HG02610 (cell line): Measurements from ENCODE around the gene YPEL2.

Experiments
- ATAC-seq: cut with Tn5 transposase; IDR thresholded peaks from one replicate; pipeline ENCODE4 v1.9.1; 2021; ENCODE audit warnings: mild to moderate bottlenecking, moderate library complexity; ENCODE audit not compliant: unreplicated experiment

YPEL2 gene

DNA sequence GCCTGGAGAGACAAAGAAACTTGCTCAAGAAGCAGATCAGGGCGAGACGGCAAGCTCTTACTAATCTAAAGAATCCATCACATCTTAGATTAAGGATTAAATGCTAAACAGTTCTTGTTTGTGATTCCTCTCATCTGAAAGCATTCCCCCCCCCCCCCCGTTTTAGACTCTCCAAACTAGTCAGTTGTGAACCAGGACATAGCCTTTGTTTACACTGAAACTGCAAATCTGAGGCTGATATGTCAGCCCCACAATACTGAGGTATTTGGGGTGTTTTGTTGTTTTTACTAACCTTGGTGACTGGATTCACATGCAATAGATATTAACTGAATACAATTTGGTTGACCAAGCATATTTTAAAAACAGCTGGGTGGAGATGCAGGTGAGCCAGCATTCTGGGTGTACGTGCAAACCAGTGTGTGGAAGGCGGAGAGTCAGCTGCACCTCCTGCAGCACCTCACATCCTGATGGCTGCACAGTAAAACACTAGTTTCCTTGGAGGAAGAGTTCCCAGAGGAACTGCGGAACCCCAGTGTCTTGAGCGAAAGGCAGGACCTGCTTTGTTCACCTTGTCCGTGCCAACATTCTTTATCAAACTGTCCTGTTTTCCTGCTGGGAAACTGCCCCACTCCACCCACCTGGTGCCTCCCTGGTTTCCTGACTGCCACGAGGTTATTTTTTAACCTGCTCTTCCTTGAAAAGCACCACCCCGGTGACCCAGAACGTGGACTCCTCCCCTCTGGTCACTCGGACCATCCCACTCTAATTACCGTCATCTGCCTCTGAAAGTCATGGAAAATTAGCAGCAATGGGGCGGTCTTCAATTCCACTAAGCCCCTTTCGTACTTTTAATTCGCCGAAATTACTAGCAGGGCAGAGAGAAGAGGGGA, 1.2 kb upstream of the YPEL2 start:
- ATAC-seq = no peak

DNA sequence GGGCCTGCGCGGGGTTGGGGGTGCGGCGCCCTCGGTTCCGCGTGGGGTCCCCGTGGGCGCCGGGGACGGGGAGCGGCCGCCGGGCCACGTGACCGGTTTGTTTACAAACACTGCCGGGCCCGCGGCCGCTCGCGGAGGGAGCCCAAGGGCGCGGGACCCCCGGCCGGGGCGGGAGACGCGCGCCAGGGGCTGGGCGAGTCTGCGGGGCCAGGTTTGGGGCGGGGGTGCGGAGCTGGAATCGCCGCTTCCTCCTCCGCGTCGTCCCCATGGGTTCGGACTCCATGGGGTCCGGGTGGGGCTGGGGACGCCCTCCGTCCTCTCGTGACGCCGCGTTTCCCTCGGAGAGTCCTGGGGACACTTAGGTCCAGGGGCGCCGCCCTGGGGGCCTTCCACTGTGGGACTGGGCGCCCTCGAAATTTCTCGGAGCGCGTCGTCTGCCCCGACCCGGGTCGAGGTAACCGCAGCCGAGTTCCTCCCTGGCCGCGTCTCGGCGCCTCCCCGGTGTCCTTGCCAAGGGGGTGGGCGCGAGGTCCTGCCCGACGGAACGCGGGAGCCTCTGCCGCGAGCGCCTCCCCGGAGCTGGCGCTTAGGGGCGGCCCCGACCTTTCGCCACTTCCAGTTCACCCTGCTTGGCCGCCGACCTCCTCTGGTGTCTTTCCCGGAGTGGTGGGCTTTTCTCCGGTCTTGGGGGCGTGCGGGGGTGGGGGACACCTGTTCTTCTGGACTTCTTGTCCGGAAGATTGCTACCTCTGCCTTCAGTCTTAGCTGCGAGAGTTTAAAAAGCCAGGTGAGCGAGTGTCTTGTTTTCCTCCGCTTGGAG, 684 bp downstream of the YPEL2 start:
- no peak for ATAC-seq

DNA sequence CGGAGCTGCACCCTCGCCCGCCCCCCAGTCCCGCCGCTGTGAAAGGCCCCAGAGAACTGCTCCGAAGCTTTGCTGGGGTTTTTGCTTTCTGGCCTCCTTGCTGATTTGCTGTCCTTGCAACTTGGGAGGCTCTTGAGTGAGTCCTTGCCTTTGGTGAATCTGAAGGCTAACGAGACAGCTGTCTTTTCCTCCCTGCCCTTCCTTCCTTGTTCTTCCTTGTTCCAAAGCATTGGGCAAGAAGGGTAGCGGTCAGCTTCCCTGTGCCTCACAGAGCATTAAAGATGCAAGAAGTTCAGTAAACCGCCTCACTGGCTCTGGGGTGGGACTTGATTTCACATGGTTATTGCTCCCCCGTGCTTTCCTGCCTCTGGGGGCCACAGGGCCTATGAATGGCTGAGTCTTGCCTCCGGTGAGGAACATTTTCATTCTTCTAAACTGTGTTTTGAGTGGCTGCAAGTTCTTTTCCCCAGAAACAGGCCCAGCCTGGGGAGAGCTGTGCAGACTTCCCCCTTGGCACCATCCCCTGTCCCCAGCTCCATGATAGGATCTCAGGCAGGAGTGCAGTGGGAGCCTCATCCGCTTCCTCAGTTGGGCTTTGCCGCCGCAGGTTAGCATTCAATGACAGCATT, 1.4 kb downstream of the YPEL2 start:
- ATAC-seq = no peak

DNA sequence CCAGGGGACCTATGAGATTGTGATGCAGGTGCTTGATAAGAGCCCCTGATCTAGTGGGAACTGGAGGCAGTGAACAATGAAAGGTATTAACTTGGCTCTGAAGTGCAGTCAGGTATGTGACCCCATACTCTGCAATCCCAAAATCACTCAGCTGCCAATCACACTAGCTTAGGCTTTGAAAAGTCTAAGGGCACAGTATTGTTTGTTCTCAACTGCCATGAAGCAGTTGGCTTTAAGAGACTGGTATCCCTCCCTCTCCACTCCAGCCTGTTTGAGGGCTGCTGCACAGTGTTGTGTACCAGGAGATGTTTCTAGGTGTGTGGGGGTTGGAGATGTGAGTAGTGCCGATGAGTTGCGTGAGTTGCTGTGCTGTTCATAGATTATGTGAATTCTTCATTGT, 2.4 kb downstream of the YPEL2 start:
- no peak for ATAC-seq

DNA sequence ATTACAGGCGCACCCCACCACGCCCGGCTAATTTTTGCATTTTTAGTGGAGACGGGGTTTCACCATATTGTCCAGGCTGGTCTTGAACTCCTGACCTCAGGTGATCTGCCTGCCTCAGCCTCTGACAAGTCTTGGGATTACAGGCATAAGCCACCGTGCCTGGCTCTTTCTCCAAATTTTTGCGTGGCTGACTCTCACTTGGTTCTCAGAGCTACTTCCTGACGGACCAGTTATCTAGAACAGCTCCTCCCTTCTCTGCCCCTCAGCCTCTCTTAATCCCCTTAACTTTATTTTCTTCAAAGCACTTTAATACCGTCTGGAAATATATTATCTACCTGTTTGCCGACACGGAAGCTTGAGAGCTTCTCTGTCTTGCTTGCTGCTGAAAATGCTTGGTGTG, 4.2 kb downstream of the YPEL2 start:
- ATAC-seq = no peak

DNA sequence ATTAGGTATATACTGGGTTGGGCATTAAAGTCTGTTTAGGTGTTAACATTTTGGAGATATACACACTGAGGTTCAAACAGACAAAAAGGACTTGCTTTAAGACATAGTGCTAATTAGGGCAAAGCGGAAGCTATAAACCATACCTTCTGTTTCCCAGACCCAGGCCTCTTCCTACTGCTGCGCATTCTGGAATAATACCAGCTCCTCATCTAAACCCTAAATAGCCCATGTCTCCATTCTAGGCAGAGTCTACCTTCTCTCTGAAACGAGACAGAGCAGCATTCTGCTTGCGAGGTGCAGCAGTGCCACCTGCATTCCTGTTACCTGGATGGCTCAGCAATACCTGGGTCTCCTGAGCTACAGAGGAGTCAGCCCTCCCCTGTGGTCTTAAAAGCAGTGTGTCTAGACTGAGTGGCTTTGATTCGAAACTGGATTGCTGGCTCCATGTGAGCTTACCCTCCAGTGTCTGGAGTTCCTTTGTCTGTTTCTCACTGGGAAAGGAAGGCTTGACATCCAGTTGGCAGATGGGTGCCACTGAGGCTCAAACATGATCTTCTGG, 6.4 kb downstream of the YPEL2 start:
- ATAC-seq = no peak

DNA sequence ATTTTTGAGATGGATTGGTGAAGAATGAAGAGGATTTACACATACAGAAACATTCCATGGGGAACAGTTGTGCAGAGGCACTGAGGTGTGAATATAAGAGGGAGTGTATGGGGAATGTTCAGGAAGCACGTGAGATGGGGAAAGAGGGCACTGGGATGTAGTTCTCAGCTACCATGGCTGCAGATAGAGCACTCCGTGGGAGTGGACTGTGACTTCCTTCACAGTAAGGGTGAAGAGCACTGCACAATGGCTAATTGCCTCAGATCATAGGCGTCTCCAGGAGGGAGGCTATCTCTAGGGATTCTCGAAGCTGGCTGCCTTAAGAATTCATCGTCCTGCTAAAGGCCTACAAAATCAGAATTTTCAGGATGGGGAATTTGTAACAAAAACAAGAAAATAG, 7.0 kb downstream of the YPEL2 start:
- ATAC-seq = no peak

DNA sequence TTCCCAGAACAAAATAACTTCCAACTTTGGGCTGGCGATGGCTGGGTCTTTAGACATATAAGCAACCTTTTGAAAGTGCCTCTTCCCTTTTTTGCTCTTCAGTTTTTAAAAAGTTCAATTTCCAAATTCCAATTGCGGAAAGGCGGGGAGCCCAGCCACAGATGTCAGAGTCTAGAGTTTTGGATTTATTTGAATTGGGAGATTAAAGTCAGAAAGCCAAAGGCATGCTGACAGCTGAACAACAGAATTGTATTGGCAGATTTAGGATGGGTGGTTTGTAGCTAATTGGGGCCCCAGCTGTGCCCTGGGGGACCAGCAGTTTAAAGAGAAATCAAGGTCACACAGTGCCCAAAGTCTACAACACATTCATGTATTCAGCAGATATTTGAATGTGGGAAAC, 10.5 kb downstream of the YPEL2 start:
- no peak for ATAC-seq

DNA sequence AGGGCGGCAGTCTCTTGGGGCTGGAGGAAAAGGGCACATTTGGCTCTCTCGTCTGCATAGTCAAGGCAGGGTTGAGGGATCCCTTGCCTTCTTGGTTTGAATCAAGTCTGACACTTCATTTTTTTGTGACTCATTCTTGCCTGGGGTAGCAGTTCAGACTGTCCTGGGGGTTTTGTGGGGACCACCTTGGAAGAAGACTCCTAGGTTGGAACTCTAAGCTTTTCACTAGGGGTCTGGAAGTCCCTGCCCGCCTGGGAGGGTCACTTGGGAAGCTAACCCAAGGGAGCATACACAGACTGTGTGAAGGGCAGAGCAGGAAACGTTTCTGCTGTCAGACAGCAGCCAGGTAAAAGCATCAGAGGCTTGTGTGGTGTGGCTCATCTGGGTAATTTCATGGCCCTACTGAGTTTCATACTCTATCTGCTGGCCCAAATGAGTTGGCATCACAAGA, 11.3 kb downstream of the YPEL2 start:
- ATAC-seq = peak; percentile 43

DNA sequence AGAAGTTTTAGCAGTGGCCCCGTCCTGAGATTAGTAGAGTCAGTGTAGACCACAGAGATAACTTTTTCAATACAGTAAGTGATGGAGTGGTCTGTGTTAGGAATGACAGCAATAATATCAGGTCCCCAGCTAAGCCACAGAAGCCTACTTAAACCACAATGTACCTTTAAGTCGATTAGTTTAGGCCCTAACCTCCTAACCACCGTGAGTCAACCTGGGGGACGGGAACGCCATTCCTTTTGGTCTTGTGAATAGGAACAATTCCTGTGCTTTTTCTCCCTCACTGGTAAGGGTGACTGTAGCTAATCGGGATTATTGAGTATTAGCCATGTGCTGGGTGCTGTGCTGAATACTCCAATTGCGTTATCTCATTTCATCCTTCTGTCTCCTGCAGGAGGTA, 14.0 kb downstream of the YPEL2 start:
- no peak for ATAC-seq

DNA sequence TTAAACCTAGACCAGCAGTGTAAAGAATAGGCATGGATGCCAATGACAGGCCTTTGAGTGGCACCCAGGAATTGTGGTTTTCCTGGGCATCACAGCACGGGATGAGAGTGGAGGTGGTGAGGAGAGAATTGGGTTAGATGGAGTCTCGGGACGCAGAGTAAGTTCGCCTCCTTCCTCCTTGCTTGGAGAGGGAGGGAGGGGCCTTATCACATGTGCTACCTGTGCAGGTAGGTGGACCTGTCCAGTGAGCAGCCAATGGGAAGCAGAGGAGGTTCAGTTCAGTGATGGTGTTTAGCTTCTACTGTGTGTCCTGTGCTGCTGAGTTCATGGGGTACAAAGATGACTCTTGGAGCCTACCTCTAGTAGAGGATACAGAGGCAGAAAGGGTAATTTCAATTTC, 14.9 kb downstream of the YPEL2 start:
- no peak for ATAC-seq

DNA sequence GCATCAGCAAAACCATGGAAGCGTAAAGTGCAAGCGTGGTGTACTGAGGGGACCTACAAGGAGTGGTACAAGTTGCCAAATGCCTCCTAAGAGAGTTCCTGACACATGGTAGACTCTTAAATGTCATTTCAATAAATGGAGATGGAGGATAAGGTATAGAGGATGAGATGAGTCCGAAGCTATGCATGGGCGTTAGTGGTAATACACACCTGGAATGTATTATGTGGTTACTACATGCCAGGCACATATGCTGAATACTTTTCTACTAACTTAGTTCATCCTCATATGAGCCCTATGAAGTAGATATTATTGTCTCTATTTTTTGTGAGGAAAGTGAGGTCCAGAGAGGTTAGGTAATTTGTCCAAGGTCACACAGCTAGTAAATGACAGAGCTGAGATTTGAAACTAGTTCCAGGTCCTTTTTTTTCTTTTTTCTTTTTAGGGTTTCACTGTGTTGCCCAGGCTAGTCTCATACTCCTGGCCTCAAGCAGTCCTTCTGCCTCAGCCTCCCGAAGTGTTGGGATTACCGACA, 15.5 kb downstream of the YPEL2 start:
- ATAC-seq = no peak

DNA sequence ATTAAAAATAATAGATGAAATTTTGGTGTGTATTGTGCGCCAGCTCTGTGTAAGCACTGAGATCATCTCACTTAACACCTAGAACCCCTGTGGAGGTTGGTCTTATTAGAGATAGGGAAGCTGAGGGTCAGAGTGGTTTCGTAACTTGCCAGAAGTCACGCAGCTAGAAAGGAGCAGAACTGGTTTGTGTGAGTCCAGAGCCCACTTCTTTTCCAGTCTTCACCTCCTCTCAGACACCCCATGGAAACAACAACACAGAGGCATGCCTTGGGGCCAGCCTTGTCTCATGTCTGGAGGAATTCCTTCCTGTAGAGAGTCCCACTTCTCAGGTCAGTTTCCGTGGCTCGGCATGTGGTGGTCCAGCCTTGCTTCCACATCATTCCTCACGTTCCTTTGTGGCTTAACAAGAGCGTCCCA, 16.5 kb downstream of the YPEL2 start:
- ATAC-seq = no peak

DNA sequence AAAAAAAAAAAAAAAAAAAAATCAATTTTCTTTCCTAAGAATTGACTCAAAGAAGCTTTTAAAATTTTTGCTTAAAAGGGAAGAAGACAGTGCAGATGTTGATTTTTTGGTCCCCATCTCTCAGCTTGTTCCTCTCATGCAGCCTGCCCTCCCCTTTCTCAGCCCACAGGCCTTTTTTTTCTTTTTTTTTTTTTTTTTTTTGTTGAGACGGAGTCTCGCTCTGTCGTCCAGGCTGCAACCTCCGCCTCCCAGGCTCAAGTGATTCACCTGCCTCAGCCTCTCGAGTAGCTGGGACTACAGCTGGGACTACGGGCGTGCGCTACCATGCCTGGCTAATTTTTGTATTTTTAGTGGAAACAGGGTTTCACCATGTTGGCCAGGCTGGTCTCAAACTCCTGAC, 17.7 kb downstream of the YPEL2 start:
- ATAC-seq = no peak

DNA sequence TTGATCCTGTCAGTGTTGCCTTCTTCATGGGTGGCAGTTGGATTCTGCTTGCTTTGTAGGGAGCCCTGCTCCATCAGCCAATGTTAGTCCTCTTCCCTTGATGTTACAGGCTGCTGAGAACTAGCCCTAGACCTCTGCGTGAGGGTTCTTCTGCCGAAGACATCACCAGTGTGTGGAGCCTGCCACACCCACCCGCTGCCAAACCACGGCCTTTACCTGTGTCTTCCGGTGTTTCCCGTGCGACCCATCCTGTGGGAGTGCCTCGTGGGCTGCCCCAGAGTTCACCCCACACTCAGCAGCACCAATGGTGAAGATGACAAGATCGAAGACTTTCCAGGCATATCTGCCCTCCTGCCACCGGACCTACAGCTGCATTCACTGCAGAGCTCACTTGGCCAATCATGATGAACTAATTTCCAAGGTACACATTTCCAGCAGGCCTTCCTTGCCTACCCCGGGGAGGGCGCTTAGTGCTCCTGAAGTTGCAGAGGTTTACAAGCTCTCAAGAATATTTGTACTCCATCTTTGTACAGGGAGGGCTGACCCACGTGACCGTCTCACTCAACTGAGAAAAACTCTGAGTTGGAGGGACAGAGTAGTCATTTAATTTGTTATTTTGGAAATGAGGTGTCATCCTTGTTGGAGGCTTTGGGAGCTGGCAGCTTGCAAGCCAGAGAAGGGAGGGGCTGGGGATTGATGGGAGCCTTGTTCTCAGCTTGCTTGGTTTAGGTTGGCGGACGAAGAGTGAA, 21.8 kb downstream of the YPEL2 start:
- no peak for ATAC-seq

DNA sequence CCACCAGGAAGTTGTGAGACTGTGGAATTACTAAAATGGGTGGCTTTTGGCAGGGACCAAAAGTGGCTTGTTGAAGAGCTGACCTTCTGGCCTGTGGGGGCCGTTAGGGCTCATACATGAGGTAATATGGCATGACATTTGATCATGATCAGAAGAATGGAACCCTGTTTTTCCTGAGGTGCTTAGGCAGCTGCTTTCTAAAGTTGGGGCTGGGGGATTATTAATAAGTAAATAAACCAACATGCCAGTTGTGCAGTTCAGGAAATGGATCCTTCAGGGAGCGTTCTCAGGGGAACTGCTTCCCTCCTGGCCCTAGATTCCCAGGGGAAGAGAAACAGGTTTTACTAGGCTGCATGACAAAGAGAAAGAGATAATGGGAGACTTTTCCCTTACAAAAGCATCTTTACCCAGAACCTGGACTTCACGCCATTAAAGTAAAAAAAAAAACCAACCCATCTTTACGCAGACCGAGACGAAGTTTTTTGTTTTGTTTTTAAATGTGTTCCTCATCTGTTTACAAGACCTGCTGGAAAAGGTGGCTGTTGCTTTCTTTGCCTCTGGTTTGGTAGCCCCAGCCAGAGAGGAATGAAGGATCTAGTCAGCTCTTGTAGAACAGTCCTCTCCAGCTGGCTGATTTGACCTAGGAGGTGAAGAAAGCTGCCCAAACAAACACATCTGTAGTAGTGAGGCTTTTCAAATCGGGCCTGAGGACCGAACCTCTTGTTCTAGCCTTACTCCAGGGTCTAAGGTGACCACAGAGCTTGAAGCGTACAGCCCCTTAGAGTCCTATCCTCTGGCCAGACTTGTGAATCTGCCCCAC, 22.7 kb downstream of the YPEL2 start:
- no peak for ATAC-seq

DNA sequence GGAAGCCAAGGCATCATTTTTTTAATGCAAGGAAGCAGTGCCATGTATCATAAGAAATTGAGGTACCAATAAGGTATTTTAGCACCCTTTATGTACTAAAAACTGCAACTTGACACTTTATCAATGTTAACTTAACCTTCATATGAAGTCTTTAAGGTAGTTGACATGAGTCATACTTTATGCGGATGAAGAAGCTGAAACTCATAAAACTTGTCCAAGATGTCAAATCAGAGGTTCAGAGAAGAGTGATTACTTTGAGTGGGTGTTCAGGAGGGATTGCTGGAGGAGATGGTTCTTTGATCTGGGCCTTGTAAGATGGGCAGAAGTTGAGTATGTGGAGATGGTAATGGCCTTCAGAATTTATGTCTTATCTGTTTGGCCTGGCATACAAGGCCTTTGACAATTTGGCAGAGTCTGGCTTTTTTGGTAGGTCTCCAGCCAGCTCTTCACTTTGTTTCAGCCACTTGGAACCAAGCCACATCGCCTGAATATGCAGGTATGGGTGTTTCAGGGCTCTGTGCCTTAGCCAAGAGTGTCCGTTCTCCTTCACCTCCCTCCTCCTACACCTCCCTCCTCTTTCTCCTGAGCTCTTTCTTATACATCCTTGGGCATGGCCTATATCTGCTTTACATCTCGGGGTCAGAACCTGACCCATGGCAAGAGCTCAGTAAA, 23.7 kb downstream of the YPEL2 start:
- ATAC-seq = no peak

DNA sequence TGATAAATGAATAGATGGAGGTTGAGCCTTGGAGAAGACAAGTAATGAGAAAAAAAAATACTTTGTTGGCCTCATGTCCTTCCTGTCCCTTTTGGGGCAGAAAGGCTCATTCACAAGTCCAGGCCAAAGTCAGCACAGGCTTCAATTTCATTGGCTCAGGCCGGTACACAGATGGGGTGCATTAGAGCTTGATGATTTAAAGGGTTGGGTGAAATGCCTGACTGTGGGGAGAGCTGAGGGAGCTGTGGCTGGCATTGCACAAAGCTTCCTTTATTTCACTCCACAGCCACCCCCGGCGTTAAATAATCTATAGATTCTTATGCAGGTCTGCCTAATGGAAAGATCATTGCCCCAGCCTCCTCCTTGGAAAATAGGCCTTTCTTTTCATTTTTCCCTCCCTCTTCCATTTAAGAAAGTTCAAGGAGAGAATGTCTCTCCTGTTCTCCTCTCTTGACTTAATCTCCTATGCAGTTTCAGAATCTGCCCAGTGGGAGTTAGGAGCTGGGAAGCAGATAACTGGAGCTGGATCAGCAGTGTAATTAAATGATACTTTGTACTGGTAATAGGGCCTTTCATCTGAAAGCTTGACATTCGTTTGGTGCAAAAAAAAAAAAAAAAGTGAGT, 24.4 kb downstream of the YPEL2 start:
- no peak for ATAC-seq
